ENCODE data around the gene TULP1.

DNA sequence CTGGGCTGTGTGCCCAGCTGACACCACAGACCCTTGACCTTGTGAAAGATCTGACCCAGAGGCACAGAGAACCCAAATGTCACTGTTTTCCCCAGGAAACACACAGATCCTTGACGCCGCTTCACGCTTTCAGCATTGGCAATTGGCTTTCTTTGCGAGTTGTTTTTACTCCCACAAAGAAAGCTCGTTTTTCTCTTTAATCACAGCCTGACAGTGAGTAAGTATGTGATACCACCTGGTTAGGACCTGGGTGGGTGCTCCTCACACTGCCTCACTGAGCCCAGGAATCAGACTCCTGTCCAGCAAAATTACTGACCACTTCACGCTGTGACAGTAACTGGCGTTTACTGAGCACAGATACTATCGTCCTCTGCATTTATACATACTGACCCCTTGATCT lies 31.5 kb downstream of the TULP1 start:
- TF ChIP-seq, protein P1, sequence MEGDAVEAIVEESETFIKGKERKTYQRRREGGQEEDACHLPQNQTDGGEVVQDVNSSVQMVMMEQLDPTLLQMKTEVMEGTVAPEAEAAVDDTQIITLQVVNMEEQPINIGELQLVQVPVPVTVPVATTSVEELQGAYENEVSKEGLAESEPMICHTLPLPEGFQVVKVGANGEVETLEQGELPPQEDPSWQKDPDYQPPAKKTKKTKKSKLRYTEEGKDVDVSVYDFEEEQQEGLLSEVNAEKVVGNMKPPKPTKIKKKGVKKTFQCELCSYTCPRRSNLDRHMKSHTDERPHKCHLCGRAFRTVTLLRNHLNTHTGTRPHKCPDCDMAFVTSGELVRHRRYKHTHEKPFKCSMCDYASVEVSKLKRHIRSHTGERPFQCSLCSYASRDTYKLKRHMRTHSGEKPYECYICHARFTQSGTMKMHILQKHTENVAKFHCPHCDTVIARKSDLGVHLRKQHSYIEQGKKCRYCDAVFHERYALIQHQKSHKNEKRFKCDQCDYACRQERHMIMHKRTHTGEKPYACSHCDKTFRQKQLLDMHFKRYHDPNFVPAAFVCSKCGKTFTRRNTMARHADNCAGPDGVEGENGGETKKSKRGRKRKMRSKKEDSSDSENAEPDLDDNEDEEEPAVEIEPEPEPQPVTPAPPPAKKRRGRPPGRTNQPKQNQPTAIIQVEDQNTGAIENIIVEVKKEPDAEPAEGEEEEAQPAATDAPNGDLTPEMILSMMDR (IDR thresholded peaks at IDR 0.05), result no peak
- TF ChIP-seq POLR2A (IDR thresholded peaks at IDR 0.05) (no peak), POLR2AphosphoS5 (IDR thresholded peaks at IDR 0.05) (no peak)
